Lung (tissue), 12 donors: ENCODE data around the gene NRG2. TPM values are rescaled to one million over a fixed set of nuclear protein-coding genes. Genes with fewer than 3 reads are reported as not detected.

Source experiments
- ATAC-seq: fragments of 200-7000 bp; cut with Tn5 transposase; one replicate; pipeline ENCODE4 v1.9.1; 2020; ENCODE audit warnings: moderate number of reproducible peaks; ENCODE audit not compliant: insufficient read depth, low FRiP score
- DNase-seq, 3 donors: peaks; one replicate each; pipeline ENCODE4 v3.0.0-alpha.2; 2013 to 2017
- H3K27ac ChIP-seq, 2 donors: one replicate each; pipeline ENCODE4 v1.5.1; 2013; ENCODE audit warnings: mild to moderate bottlenecking in 2 of 2, moderate library complexity in 2 of 2, control low read depth in 1 of 2, inconsistent platforms in 1 of 2, low read depth in 1 of 2, low read length in 1 of 2
- H3K27me3 ChIP-seq, 3 donors: one replicate each; pipeline ENCODE4 v1.5.1; 2013; ENCODE audit warnings: low read length in 2 of 3; ENCODE audit not compliant: control insufficient read depth in 3 of 3, insufficient read depth in 3 of 3
- H3K36me3 ChIP-seq, 4 donors: one replicate each; pipeline ENCODE4 v1.5.1; 2013; ENCODE audit warnings: low read length in 4 of 4, mild to moderate bottlenecking in 1 of 4, moderate library complexity in 1 of 4; ENCODE audit not compliant: control insufficient read depth in 4 of 4, insufficient read depth in 4 of 4
- H3K4me1 ChIP-seq, 5 donors: one replicate each; pipeline ENCODE4 v1.5.1; 2013; ENCODE audit warnings: low read length in 5 of 5, mild to moderate bottlenecking in 2 of 5, moderate library complexity in 1 of 5; ENCODE audit not compliant: control insufficient read depth in 5 of 5, insufficient read depth in 5 of 5
- H3K4me3 ChIP-seq: one replicate; pipeline ENCODE4 v1.5.1; 2013; ENCODE audit warnings: mild to moderate bottlenecking, control low read depth, moderate library complexity
- H3K9ac ChIP-seq, 2 donors: one replicate each; pipeline ENCODE4 v1.5.1; 2013; ENCODE audit warnings: low read length in 2 of 2, control low read depth in 1 of 2; ENCODE audit not compliant: insufficient read depth in 1 of 2
- H3K9me3 ChIP-seq, 4 donors: one replicate each; pipeline ENCODE4 v1.5.1; 2013; ENCODE audit warnings: low read length in 3 of 4, mild to moderate bottlenecking in 1 of 4, moderate library complexity in 1 of 4; ENCODE audit not compliant: control insufficient read depth in 4 of 4, insufficient read depth in 3 of 4
- WGBS, 2 donors: extraction: QIAGEN DNeasy Blood & Tissue Kit; methylation state at CpG; one replicate each; pipeline ENCODE4 v1.1.7; 2013; 5-methylcytosine and 5-hydroxymethylcytosine counted together
- polyA plus RNA-seq, 2 donors: library from polyadenylated mRNA; stranded (reverse); fragments of 200-250 nt; gene quantifications; one replicate each; pipeline ENCODE4 v1.2.1, GENCODE V29; 2013
- total RNA-seq, 2 donors: library from RNA; depleted of rRNA in 1 of 2; stranded (reverse); fragments of >200 nt in 1 of 2; gene quantifications; one replicate each; pipeline ENCODE4 v1.2.1, GENCODE V29; 2014 to 2021
- TF ChIP-seq, protein P1 (sequence below): IDR thresholded peaks from 2 replicates; pipeline ENCODE4 v1.5.1; 2012; ENCODE audit warnings: mild to moderate bottlenecking; ENCODE audit errors: control extremely low read depth, extremely low read depth
- donor health status: control.
- donor health status: control.
- donor health status: Bipolar disorder and iron deficiency.
- donor health status: healthy.
- donor health status: DM: yes; HTN: yes; CAD: no.

The NRG2 gene
- total and polyA plus RNA-seq, 4 donors, result 0.41 to 3.0 (median 1.0) TPM

- Histone ChIP-seq H3K9me3 (peaks cover 0 to 2% (median 0%) of the 10 kb centered on the region in 4 donors), H3K4me1 (no peaks in the 10 kb centered on the region), H3K27me3 (peaks cover 0 to 2% (median 0%) of the 10 kb centered on the region in 3 donors), H3K4me3 (no peak overlapping the region), H3K27ac (no peak overlapping the region), H3K36me3 (no peaks in the 10 kb centered on the region), H3K9ac (no peak overlapping the region)
- ATAC-seq, result no peak
- 73 to 79% methylated on average over 2 of the region's 2 CpGs for WGBS, 2 donors
- TF ChIP-seq, protein P1, sequence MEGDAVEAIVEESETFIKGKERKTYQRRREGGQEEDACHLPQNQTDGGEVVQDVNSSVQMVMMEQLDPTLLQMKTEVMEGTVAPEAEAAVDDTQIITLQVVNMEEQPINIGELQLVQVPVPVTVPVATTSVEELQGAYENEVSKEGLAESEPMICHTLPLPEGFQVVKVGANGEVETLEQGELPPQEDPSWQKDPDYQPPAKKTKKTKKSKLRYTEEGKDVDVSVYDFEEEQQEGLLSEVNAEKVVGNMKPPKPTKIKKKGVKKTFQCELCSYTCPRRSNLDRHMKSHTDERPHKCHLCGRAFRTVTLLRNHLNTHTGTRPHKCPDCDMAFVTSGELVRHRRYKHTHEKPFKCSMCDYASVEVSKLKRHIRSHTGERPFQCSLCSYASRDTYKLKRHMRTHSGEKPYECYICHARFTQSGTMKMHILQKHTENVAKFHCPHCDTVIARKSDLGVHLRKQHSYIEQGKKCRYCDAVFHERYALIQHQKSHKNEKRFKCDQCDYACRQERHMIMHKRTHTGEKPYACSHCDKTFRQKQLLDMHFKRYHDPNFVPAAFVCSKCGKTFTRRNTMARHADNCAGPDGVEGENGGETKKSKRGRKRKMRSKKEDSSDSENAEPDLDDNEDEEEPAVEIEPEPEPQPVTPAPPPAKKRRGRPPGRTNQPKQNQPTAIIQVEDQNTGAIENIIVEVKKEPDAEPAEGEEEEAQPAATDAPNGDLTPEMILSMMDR, result no peak
- DNase-seq, result no peak
Observed at GRCh38 chr5:139979943-139980342, 63.2 kb downstream of the NRG2 start.

GRCh38 chr5:139979518-139979917 lies 63.6 kb downstream of the NRG2 start:
- Histone ChIP-seq H3K4me1 (no peaks in the 10 kb centered on the region), H3K9ac (no peak overlapping the region), H3K9me3 (peaks cover 0 to 2% (median 0%) of the 10 kb centered on the region in 4 donors), H3K27ac (no peak overlapping the region), H3K4me3 (no peak overlapping the region), H3K36me3 (no peaks in the 10 kb centered on the region), H3K27me3 (peaks cover 0 to 2% (median 0%) of the 10 kb centered on the region in 3 donors)
- WGBS, 2 donors, result 79 to 88% methylated on average over 3 of the region's 3 CpGs
- no peak for ATAC-seq
- DNase-seq, result no peak
- TF ChIP-seq, protein P1, result no peak

DNA sequence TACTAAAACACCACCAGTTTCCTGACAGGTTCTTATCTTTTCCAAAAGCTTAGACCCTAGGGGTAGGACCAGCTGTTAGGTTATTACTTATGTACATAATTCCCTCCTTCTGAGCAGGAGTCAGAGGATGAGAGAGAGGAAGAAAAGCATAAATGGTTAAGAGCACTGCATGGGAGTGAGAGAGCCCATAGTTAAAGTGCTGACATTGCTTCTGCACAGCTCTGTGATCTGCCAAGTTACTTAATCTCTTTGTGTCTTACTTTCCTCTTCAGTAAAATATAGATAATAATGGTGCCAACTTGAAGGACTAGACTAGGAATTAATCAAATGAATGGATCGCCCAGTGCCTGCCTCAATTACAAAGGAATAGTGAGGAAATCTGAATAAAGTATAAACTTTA lies 66.4 kb downstream of the NRG2 start:
- peaks cover 0 to 2% (median 0%) of the 10 kb centered on the region in 3 donors for H3K27me3 ChIP-seq
- H3K36me3 ChIP-seq, result no peaks in the 10 kb centered on the region
- no peak overlapping the region for H3K4me3 ChIP-seq
- no peak overlapping the region for H3K9ac ChIP-seq
- 73 to 87% methylated on average over 1 of the region's 1 CpG for WGBS, 2 donors
- ATAC-seq (no peak), DNase-seq (no peak)
- peaks cover 0 to 2% (median 0%) of the 10 kb centered on the region in 4 donors for H3K9me3 ChIP-seq
- H3K27ac ChIP-seq, result no peak overlapping the region
- TF ChIP-seq, protein P1, result no peak
- H3K4me1 ChIP-seq, result no peaks in the 10 kb centered on the region

DNA sequence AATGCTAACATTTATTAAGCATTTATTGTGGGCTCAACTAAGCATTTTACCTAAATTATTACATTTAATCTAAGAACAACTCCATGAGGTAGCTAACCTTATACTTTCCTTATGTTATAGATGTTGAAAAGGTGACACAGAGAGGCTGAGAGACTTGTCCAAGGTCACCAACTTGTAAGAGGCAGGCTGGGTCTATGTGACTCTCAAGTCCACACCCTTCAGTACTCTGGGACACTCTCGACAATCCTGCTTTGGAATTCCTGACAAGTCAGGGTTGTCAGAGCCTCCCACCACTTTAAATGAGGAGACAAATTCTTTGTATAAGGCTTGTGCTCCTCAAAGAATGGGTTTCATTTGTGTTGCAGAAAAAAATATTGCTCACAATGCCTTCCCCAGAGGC lies 67.2 kb downstream of the NRG2 start:
- no peak for ATAC-seq

More for the DNA sequence above, 67.2 kb downstream of the NRG2 start:
- TF ChIP-seq, protein P1, result no peak
- Histone ChIP-seq H3K9me3 (peaks cover 0 to 2% (median 0%) of the 10 kb centered on the region in 4 donors), H3K27ac (no peak overlapping the region), H3K4me3 (no peak overlapping the region), H3K9ac (no peak overlapping the region), H3K36me3 (no peaks in the 10 kb centered on the region), H3K27me3 (peaks cover 0 to 2% (median 0%) of the 10 kb centered on the region in 3 donors), H3K4me1 (no peaks in the 10 kb centered on the region)
- WGBS, 2 donors, result 47 to 59% methylated on average over 1 of the region's 1 CpG
- no peak for DNase-seq
